Measurements from ENCODE around the gene ITGB4. TPM values are rescaled to one million over a fixed set of nuclear protein-coding genes. Genes with fewer than 3 reads are reported as not detected.

ITGB4 gene
- total RNA-seq (4.1 and 4.2 TPM in 2 replicates), polyA plus RNA-seq (6.5 and 6.7 TPM in 2 replicates), polyA minus RNA-seq (2.7 and 6.3 TPM in 2 replicates), Bru-seq, nascent RNA (percentile 20 among the genes with signal in this experiment), BruChase-seq, experiment 1, labeled RNA remaining after a 6-hour chase (percentile 22 among the genes with signal in this experiment), BruChase-seq, experiment 2, labeled RNA remaining after a 2-hour chase (percentile 20 among the genes with signal in this experiment)
- 1.7 and 3.7 TPM in 2 replicates for polyA plus RNA-seq (2011; cell fraction: cytosol; rRNA removed)
- 4.0 TPM in 2 replicates for polyA plus RNA-seq (2011; cell fraction: nucleus; rRNA removed)
- polyA plus RNA-seq (2012) = 1.6 and 9.5 TPM in 2 replicates
- 22.3 TPM for polyA minus RNA-seq (2011; cell fraction: cytosol; rRNA and poly(A)+ RNA removed)
- 3.8 and 4.4 TPM in 2 replicates for polyA minus RNA-seq (2011; cell fraction: nucleus; rRNA and poly(A)+ RNA removed)
- long read RNA-seq, full-length matches to known transcripts = 2 of 3 reads
- long read RNA-seq, partial matches to known transcripts = 1 of 3 reads
- long read RNA-seq, other reads (novel, unspliced or antisense) = 0 of 3 reads

GRCh38 chr17:75720656-75721462 lies at the start of gene ITGB4:
ITGB4 (plus strand) TSS chr17:75721459; CDS start chr17:75724704, 3,245 bp downstream.
- intact Hi-C loops (cut with micrococcal nuclease) = no loop called here
- Histone ChIP-seq H3K27me3 (ENCODE audit: control insufficient read depth in 2 of 2, insufficient read depth in 2 of 2, low read length in 2 of 2) (peaks cover 6 to 11% of the 10 kb centered on the region in 2 experiments), H3K4me2 (ENCODE audit: insufficient read depth, low read length) (no peak within 1 kb of the TSS), H3K9ac (replicated peaks; ENCODE audit: extremely low read depth, insufficient read depth, low read length) (no peak within 1 kb of the TSS), H3K36me3 (ENCODE audit: control insufficient read depth in 2 of 2, extremely low read depth in 1 of 2, insufficient read depth in 2 of 2, low read length in 2 of 2) (no peaks in the 10 kb centered on the region), H3K4me1 (ENCODE audit: control insufficient read depth, extremely low read depth, insufficient read depth, low read length) (peaks cover 2% of the 10 kb centered on the region), H4K20me1 (replicated peaks; ENCODE audit: control insufficient read depth, extremely low read depth, insufficient read depth, low read length) (no peaks in the 10 kb centered on the region), H3K9me1 (replicated peaks; ENCODE audit: control insufficient read depth, extremely low read depth, insufficient read depth, low read length) (no peaks in the 10 kb centered on the region), H2AFZ (ENCODE audit: low read depth, low read length) (peak within 1 kb of the TSS; percentile 37), H3K27ac (ENCODE audit: insufficient read depth, low read depth, low read length) (no peak within 1 kb of the TSS), H3K79me2 (ENCODE audit: control insufficient read depth, insufficient read depth, low read length) (no peaks in the 10 kb centered on the region), H3K4me3 (replicated peaks in 1 of 3; ENCODE audit: insufficient read depth in 1 of 3, low read depth in 1 of 3, low read length in 3 of 3) (peak within 1 kb of the TSS in 2 of 3 experiments; percentile 6 to 33), H3K9me3 (replicated peaks; ENCODE audit: control insufficient read depth, insufficient read depth, low read length) (no peaks in the 10 kb centered on the region)
- FAIRE-seq = peak; percentile 8
- TF ChIP-seq JUN (IDR thresholded peaks at IDR 0.05; ENCODE audit: borderline replicate concordance, insufficient read depth, insufficient read length, low read depth) (no peak), GATA2 (IDR thresholded peaks at IDR 0.05; ENCODE audit: insufficient read depth, insufficient read length, low read depth, low read length) (no peak), EZH2 (IDR thresholded peaks at IDR 0.05; ENCODE audit: borderline replicate concordance, low read depth, low read length, severe bottlenecking) (peak; percentile 63), POLR2A (IDR thresholded peaks at IDR 0.05; ENCODE audit: low read depth, low read length) (no peak), CTCF (IDR thresholded peaks at IDR 0.05; ENCODE audit: extremely low read depth in 1 of 2, insufficient read depth in 1 of 2, low read depth in 1 of 2, low read length in 2 of 2) (no peak)
- CTCF ChIA-PET = interaction anchor here (0.6 to 5.2 kb wide), 13 partner anchors 17 to 88 kb away, joined by 3 to 33 read pairs (median 4); partner anchors contain the start of gene SMIM5
- dilution Hi-C loops (cut with MboI; ENCODE audit: extremely low pct_ligation_motif_present, low sequenced_read_pairs) = no loop called here
- peak; percentile 30 for DNase-seq (ENCODE audit: low read depth, low spot score)
- BruUV-seq (replicated peaks) = no TSS peak
- POLR2A ChIA-PET = interaction anchor here (1.3 kb wide), 1 partner anchor 34 kb away, joined by 3 read pairs; no protein-coding TSS in a partner anchor
